ENCODE data around the gene TMEM167A. TPM values are rescaled to one million over a fixed set of nuclear protein-coding genes. Genes with fewer than 3 reads are reported as not detected.

Gene TMEM167A
- 67.7 and 70.9 TPM in 2 replicates for total RNA-seq

DNA sequence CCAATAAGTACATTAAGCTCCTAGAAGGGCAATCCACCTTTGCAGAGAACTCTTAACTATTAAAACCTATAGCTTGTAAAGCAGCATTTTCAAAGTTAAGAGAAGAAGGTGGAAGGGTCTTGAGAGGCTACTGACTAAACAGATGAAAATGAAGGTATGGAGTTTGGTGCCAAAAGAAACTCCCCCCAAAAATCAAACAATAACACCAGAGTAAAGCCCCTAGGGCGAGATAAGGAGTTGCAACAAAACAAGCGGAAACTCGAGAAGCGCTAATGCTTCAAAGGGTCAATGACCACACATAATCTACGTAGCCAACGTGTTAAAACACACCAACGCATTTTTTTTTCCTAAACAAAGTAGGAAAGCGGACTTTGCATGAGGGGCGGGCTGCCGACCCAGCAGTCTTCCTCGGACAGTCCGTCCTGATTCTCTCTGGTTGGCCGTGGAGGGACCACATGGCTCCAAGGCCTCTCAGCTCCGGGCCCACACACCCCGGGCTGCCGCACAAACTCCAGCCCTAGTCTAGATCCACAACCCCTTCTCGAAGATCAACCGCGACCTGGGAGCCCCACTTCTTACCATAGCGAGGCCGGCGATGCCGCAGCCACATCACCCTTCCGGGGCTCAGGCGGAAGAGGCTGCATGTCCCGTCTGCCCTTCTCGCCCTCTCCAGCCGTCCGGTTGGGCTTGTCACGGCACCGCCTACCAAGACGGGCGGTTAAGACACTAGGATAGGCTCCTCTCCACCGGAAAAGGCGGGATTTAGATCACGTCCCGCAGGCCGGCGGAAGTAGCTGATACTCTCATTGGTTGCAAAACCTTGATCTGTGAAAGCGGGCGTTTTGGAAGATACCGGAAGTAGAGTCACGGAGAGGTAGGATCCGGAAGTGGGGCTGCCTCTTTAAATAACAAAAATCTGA lies at the start of gene TMEM167A, which contains the start of gene XRCC4:
TMEM167A (minus strand) TSS at position 653 of the 920 bp plus-strand sequence; CDS start at position 582, 71 bp downstream.
XRCC4 (plus strand) TSS at position 806 of the 920 bp plus-strand sequence. CDS start 27,373 bp downstream, outside the sequence.
- intact Hi-C loops (cut with micrococcal nuclease): loop anchor here (2.0 to 10.0 kb wide), 4 partner anchors 398 to 1105 kb away; partner anchors contain the start of genes ATG10 and VCAN
- Mint-ChIP-seq H3K27ac (peak within 1 kb of the TSS; percentile 96), H3K4me3 (ENCODE audit: low read depth) (peak within 1 kb of the TSS; percentile 97), H3K36me3 (ENCODE audit: low read depth) (peaks cover 35% of the 10 kb centered on the region), H3K4me1 (ENCODE audit: low read depth) (peaks cover 41% of the 10 kb centered on the region), H3K27me3 (ENCODE audit: low read depth) (no peaks in the 10 kb centered on the region), H3K9me3 (no peaks in the 10 kb centered on the region)
- DNase-seq (ENCODE audit: low spot score): peak; percentile 93

GRCh38 chr5:83126501-83126900 lies 49.3 kb upstream of the TMEM167A start:
- no peak for DNase-seq (ENCODE audit: low spot score)
- intact Hi-C loops (cut with micrococcal nuclease): no loop called here
- no peak overlapping the region for H3K4me3 Mint-ChIP-seq (ENCODE audit: low read depth)
- no peaks in the 10 kb centered on the region for H3K4me1 Mint-ChIP-seq (ENCODE audit: low read depth)
- H3K27ac Mint-ChIP-seq: no peak overlapping the region
- no peaks in the 10 kb centered on the region for H3K27me3 Mint-ChIP-seq (ENCODE audit: low read depth)
- peaks cover 23% of the 10 kb centered on the region for H3K9me3 Mint-ChIP-seq
- H3K36me3 Mint-ChIP-seq (ENCODE audit: low read depth): peaks cover 4% of the 10 kb centered on the region

GRCh38 chr5:83125560-83125959 lies 48.4 kb upstream of the TMEM167A start:
- Mint-ChIP-seq H3K4me3 (ENCODE audit: low read depth) (no peak overlapping the region), H3K36me3 (ENCODE audit: low read depth) (peaks cover 4% of the 10 kb centered on the region), H3K9me3 (peaks cover 16% of the 10 kb centered on the region), H3K4me1 (ENCODE audit: low read depth) (no peaks in the 10 kb centered on the region), H3K27ac (no peak overlapping the region), H3K27me3 (ENCODE audit: low read depth) (no peaks in the 10 kb centered on the region)
- intact Hi-C loops (cut with micrococcal nuclease): no loop called here
- no peak for DNase-seq (ENCODE audit: low spot score)

DNA sequence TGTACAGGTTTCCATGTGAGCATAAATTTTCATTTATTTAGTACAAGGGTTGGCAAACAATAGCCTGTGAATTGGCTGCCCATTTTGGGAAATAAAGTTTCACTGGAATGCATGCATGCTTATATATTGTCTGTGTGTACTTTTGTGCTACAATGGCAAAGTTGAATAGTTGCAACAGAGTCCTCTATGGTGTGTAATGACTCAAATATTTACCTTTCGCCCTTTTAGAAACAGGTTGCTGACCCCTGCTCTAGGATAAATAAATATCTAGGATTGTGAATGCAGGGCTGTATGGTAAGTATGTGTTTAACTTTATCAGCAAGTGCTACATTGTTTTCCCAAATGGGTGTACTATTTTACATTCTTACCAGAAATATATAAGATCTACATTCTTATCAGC lies 47.4 kb upstream of the TMEM167A start:
- Mint-ChIP-seq H3K4me3 (ENCODE audit: low read depth) (no peak overlapping the region), H3K4me1 (ENCODE audit: low read depth) (no peaks in the 10 kb centered on the region), H3K36me3 (ENCODE audit: low read depth) (peaks cover 4% of the 10 kb centered on the region), H3K27me3 (ENCODE audit: low read depth) (no peaks in the 10 kb centered on the region), H3K9me3 (peaks cover 16% of the 10 kb centered on the region), H3K27ac (no peak overlapping the region)
- no peak for DNase-seq (ENCODE audit: low spot score)
- intact Hi-C loops (cut with micrococcal nuclease): no loop called here

GRCh38 chr5:83118976-83119375 lies 41.8 kb upstream of the TMEM167A start:
- Mint-ChIP-seq H3K36me3 (ENCODE audit: low read depth) (peaks cover 21% of the 10 kb centered on the region), H3K4me3 (ENCODE audit: low read depth) (no peak overlapping the region), H3K9me3 (peaks cover 11% of the 10 kb centered on the region), H3K4me1 (ENCODE audit: low read depth) (no peaks in the 10 kb centered on the region), H3K27me3 (ENCODE audit: low read depth) (no peaks in the 10 kb centered on the region), H3K27ac (no peak overlapping the region)
- intact Hi-C loops (cut with micrococcal nuclease): no loop called here
- no peak for DNase-seq (ENCODE audit: low spot score)

- Mint-ChIP-seq H3K27ac (no peak overlapping the region), H3K36me3 (ENCODE audit: low read depth) (peaks cover 25% of the 10 kb centered on the region), H3K9me3 (peaks cover 11% of the 10 kb centered on the region), H3K4me3 (ENCODE audit: low read depth) (no peak overlapping the region), H3K4me1 (ENCODE audit: low read depth) (no peaks in the 10 kb centered on the region), H3K27me3 (ENCODE audit: low read depth) (no peaks in the 10 kb centered on the region)
- DNase-seq (ENCODE audit: low spot score): no peak
- intact Hi-C loops (cut with micrococcal nuclease): no loop called here
These were observed 41.3 kb upstream of the TMEM167A start for GRCh38 chr5:83118471-83118870.

DNA sequence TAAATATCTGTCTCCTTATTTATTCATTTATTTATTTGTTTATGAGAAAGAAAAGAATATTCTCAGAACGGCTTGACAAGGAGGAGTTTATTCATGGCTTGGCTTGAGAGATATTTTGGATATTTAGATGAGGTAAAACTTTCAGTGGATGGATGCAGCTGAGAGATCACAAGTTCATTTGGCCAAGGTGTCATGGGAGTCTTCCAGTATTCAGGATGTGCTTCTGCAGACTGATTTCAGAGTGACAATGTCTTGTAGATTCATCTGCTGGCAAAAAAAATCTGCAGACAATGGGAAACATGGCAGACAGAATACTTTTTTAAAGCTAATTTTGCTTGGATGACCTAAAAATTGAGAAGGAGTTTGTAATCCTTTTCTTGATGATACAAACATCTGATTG lies 38.6 kb upstream of the TMEM167A start:
- Mint-ChIP-seq H3K27ac (no peak overlapping the region), H3K27me3 (ENCODE audit: low read depth) (no peaks in the 10 kb centered on the region), H3K4me1 (ENCODE audit: low read depth) (no peaks in the 10 kb centered on the region), H3K4me3 (ENCODE audit: low read depth) (no peak overlapping the region), H3K36me3 (ENCODE audit: low read depth) (peaks cover 38% of the 10 kb centered on the region), H3K9me3 (peaks cover 18% of the 10 kb centered on the region)
- DNase-seq (ENCODE audit: low spot score): no peak
- intact Hi-C loops (cut with micrococcal nuclease): no loop called here

DNA sequence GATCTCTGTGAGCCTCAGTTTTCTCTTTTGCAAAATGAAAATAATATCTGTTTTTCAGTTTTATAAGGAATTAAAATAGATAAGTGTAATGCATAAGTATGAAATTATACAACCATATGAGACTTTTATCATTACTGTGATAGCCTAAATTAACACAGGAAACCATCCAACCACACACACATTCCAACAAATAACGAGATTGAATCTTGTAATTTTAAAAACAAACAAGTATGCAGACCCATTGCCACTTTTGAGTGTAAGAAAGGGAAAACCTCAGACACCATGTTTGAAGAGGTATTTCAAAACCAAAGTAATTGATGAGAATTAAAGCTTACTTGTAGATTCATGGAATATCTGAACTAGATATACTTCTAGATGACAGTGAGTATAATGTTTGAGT lies 32.2 kb upstream of the TMEM167A start:
- Mint-ChIP-seq H3K27ac (no peak overlapping the region), H3K36me3 (ENCODE audit: low read depth) (peaks cover 18% of the 10 kb centered on the region), H3K27me3 (ENCODE audit: low read depth) (no peaks in the 10 kb centered on the region), H3K4me3 (ENCODE audit: low read depth) (no peak overlapping the region), H3K9me3 (peaks cover 7% of the 10 kb centered on the region), H3K4me1 (ENCODE audit: low read depth) (no peaks in the 10 kb centered on the region)
- intact Hi-C loops (cut with micrococcal nuclease): no loop called here
- no peak for DNase-seq (ENCODE audit: low spot score)

DNA sequence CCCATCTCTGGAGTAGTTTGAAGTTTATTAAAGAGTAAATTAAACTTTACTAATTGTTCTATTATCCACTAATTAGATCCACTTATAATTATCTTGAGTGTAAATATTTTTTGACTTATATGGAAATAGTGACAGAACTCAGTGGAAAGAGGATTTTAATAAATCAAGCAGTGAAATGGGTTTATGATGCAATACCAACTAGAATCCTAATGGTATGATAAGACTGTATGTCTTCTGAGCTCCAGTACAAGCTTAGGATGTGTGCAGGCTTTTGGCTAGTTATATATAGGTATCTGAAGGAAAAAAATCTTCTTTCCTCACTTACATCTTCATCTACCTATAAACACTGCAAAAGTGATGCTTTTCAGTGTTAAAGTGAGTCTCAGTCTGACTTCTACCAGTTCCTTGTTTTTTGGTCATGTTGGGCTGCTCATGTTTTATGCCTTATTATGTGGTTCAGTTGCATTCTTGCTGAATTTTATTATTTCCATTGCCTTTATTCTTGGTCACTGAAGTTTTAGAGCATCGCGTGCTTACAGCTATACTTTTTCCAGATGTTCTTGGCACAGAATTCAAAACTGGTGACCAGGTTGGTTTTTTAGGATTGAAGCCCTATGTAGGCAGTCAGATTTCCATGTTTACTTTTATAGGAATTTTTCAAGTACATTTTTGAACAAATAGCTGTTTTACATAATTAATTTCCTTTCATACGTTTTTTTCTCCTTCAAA lies 30.7 kb upstream of the TMEM167A start:
- Mint-ChIP-seq H3K27ac (no peak overlapping the region), H3K36me3 (ENCODE audit: low read depth) (peaks cover 8% of the 10 kb centered on the region), H3K27me3 (ENCODE audit: low read depth) (no peaks in the 10 kb centered on the region), H3K9me3 (peaks cover 3% of the 10 kb centered on the region), H3K4me1 (ENCODE audit: low read depth) (no peaks in the 10 kb centered on the region), H3K4me3 (ENCODE audit: low read depth) (no peak overlapping the region)
- intact Hi-C loops (cut with micrococcal nuclease): no loop called here
- no peak for DNase-seq (ENCODE audit: low spot score)

- H3K9me3 Mint-ChIP-seq: no peaks in the 10 kb centered on the region
- H3K4me3 Mint-ChIP-seq (ENCODE audit: low read depth): no peak overlapping the region
- H3K36me3 Mint-ChIP-seq (ENCODE audit: low read depth): no peaks in the 10 kb centered on the region
- no peaks in the 10 kb centered on the region for H3K27me3 Mint-ChIP-seq (ENCODE audit: low read depth)
- no peaks in the 10 kb centered on the region for H3K4me1 Mint-ChIP-seq (ENCODE audit: low read depth)
- no peak overlapping the region for H3K27ac Mint-ChIP-seq
- intact Hi-C loops (cut with micrococcal nuclease): no loop called here
- no peak for DNase-seq (ENCODE audit: low spot score)
These were observed 26.8 kb upstream of the TMEM167A start for GRCh38 chr5:83104021-83104420.

- intact Hi-C loops (cut with micrococcal nuclease): no loop called here
- no peak overlapping the region for H3K4me3 Mint-ChIP-seq (ENCODE audit: low read depth)
These were observed 25.3 kb upstream of the TMEM167A start for GRCh38 chr5:83102364-83102980.

GRCh38 chr5:83101514-83101913 lies 24.3 kb upstream of the TMEM167A start:
- DNase-seq (ENCODE audit: low spot score): no peak
- Mint-ChIP-seq H3K4me3 (ENCODE audit: low read depth) (no peak overlapping the region), H3K9me3 (no peaks in the 10 kb centered on the region), H3K27me3 (ENCODE audit: low read depth) (no peaks in the 10 kb centered on the region), H3K36me3 (ENCODE audit: low read depth) (no peaks in the 10 kb centered on the region), H3K27ac (no peak overlapping the region), H3K4me1 (ENCODE audit: low read depth) (peaks cover 2% of the 10 kb centered on the region)
- intact Hi-C loops (cut with micrococcal nuclease): no loop called here

More at GRCh38 chr5:83102364-83102980, 25.3 kb upstream of the TMEM167A start:
- DNase-seq (ENCODE audit: low spot score): no peak
- H3K4me1 Mint-ChIP-seq (ENCODE audit: low read depth): peaks cover 2% of the 10 kb centered on the region
- H3K27me3 Mint-ChIP-seq (ENCODE audit: low read depth): no peaks in the 10 kb centered on the region
- no peaks in the 10 kb centered on the region for H3K9me3 Mint-ChIP-seq
- H3K36me3 Mint-ChIP-seq (ENCODE audit: low read depth): no peaks in the 10 kb centered on the region
- no peak overlapping the region for H3K27ac Mint-ChIP-seq

Measured in activated T-helper 2 cell treated with anti-CD3 and anti-CD28 coated beads, Interferon-gamma antibody, Interleukin-2, Interleukin-4, amounts not matched to agents 10 μg/mL and 5 μg/mL and 100 μg/mL, durations not matched to agents 14 hours and 24 hours and 36 hours (primary cell).